SK-N-MC (cell line): ENCODE measurements around the gene JMJD1C.

Experiments
- EZH2 ChIP-seq: fragments of 200-600 bp; sonication (generic); IDR thresholded peaks from one replicate; pipeline ENCODE4 v1.6.1; 2017; ENCODE audit warnings: antibody characterized with exemption
- FOXP2 ChIP-seq: optimal IDR thresholded peaks from 2 replicates; pipeline ENCODE3; 2011; ENCODE audit warnings: mild to moderate bottlenecking, moderate library complexity; ENCODE audit not compliant: insufficient read depth; ENCODE audit errors: extremely low read length, control extremely low read depth
- POLR2AphosphoS5 ChIP-seq: IDR thresholded peaks from 2 replicates; pipeline ENCODE4 v1.6.1; 2012; ENCODE audit warnings: mild to moderate bottlenecking, low read depth, low read length, borderline replicate concordance

- TF ChIP-seq POLR2AphosphoS5 (no peak), EZH2 (no peak), FOXP2 (no peak)
Measured at GRCh38 chr10:63415640-63416244, 50.0 kb downstream of the JMJD1C start.
